SK-N-SH treated with all-trans-retinoic acid at 6 μM for 48 hours (cell line): ENCODE data around the gene BRME1.
A peak's percentile ranks its signal among the peaks of the same experiment; 100 is the strongest.

ENCODE experiments used
- ATAC-seq: fragments of 200-7000 bp; cut with Tn5 transposase; 3 replicates; pipeline ENCODE4 v1.9.1; 2020; ENCODE audit warnings: mild to moderate bottlenecking, moderate library complexity
- ARNTL ChIP-seq: fragments of 450-650 bp; formaldehyde crosslinking; IDR thresholded peaks from 2 replicates; pipeline ENCODE4 v1.5.0; 2020; ENCODE audit warnings: low read depth, mild to moderate bottlenecking, moderate library complexity, borderline replicate concordance
- BACH2 ChIP-seq: fragments of 250-450 bp; sonication (Bioruptor Pico); IDR thresholded peaks from 2 replicates; pipeline ENCODE4 v1.9.0; 2021; ENCODE audit warnings: mild to moderate bottlenecking, borderline replicate concordance
- ESRRG ChIP-seq: fragments of 250-450 bp; sonication (Bioruptor Pico); IDR thresholded peaks from 2 replicates; pipeline ENCODE4 v1.6.1; 2021; ENCODE audit warnings: mild to moderate bottlenecking
- ISL1 ChIP-seq: fragments of 250-450 bp; sonication (Bioruptor Pico); IDR thresholded peaks from 2 replicates; pipeline ENCODE4 v2.1.2; 2022; ENCODE audit warnings: mild to moderate bottlenecking, moderate library complexity
- RARB ChIP-seq: fragments of 250-450 bp; sonication (Bioruptor Pico); IDR thresholded peaks from 2 replicates; pipeline ENCODE4 v1.8.0; 2021; ENCODE audit warnings: mild to moderate bottlenecking, moderate library complexity
- ZC3H10 ChIP-seq: fragments of 250-450 bp; sonication (Bioruptor Pico); IDR thresholded peaks from 2 replicates; pipeline ENCODE4 v1.5.1; 2021; ENCODE audit warnings: mild to moderate bottlenecking, moderate library complexity
- ZFP3 ChIP-seq: fragments of 250-450 bp; sonication (Bioruptor Pico); IDR thresholded peaks from 2 replicates; pipeline ENCODE4 v1.5.0; 2020; ENCODE audit warnings: mild to moderate bottlenecking, moderate library complexity
- ZFP30 ChIP-seq: fragments of 450-650 bp; formaldehyde crosslinking; IDR thresholded peaks from 2 replicates; pipeline ENCODE4 v1.5.0; 2022; ENCODE audit warnings: mild to moderate bottlenecking, moderate library complexity
- TF ChIP-seq, protein P1 (sequence below): fragments of 250-450 bp; sonication (Bioruptor Pico); IDR thresholded peaks from 2 replicates; pipeline ENCODE4 v1.5.1; 2021; ENCODE audit warnings: mild to moderate bottlenecking, moderate library complexity
- TF ChIP-seq, protein P2 (sequence below): fragments of 250-450 bp; sonication (Bioruptor Pico); IDR thresholded peaks from 2 replicates; pipeline ENCODE4 v1.8.0; 2020; ENCODE audit warnings: mild to moderate bottlenecking, moderate library complexity, borderline replicate concordance
- TF ChIP-seq, protein P3 (sequence below): fragments of 250-450 bp; sonication (Bioruptor Pico); IDR thresholded peaks from 2 replicates; pipeline ENCODE4 v1.5.0; 2020; ENCODE audit warnings: mild to moderate bottlenecking, moderate library complexity
- TF ChIP-seq, protein P4 (sequence below): fragments of 250-450 bp; sonication (Bioruptor Pico); IDR thresholded peaks from 2 replicates; pipeline ENCODE4 v1.8.0; 2021; ENCODE audit warnings: low read depth, mild to moderate bottlenecking, moderate library complexity, borderline replicate concordance
- TF ChIP-seq, protein P5 (sequence below): fragments of 250-450 bp; sonication (Bioruptor Pico); IDR thresholded peaks from 2 replicates; pipeline ENCODE4 v1.5.1; 2020; ENCODE audit warnings: low read depth, mild to moderate bottlenecking, moderate library complexity

The BRME1 gene

DNA sequence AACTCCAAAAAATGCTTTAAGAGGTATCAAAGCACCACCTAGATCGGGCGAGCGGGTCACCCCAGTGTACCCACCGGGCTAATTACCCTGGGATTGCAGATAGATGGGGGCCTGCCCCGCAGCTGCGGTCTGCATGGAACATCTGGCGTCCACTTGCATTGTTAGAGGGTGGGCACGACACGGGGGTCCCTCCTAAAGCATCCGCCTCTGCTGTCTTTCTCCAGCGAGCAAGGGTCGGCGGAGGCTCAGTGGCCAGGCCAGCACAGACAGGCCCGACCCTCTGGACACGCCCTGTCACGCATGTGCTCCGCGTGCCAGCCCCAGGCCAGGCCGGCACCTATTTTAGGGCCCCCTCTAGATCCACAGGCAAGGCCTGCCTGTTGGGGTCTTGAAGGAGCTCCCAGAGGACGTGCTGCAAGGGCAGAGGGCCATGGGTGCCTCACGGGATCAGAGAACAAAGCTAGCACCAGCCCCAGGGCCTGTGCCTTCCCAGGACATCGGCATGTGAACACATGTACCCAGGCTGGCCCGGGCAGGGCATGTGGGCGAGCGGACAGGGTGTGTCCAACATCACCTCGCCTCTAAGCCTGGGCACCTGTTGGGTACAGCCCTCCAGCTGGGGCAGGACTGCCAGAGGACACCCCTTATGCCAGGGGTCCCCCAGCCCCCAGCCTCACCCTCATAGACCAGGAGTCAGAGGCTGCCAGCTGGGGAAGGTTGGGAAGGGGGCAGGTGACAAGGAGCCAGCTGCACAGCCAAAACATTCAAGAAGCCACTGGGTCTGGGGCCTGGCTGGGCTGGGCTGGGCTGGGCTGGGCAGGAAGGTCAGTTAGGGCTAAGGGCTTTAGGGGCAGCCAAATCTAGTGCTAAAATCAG, 64.6 kb downstream of the BRME1 start:
- ATAC-seq = peak; percentile 1
- TF ChIP-seq ARNTL (CRISPR knock-in tag) = peak; percentile 5; the same call in 1 of the 2 replicates
- 0 out of 2 replicates have a peak, but pooled peaks have one; percentile 52 for TF ChIP-seq ZFP3 (CRISPR knock-in tag)
- TF ChIP-seq, protein P1, sequence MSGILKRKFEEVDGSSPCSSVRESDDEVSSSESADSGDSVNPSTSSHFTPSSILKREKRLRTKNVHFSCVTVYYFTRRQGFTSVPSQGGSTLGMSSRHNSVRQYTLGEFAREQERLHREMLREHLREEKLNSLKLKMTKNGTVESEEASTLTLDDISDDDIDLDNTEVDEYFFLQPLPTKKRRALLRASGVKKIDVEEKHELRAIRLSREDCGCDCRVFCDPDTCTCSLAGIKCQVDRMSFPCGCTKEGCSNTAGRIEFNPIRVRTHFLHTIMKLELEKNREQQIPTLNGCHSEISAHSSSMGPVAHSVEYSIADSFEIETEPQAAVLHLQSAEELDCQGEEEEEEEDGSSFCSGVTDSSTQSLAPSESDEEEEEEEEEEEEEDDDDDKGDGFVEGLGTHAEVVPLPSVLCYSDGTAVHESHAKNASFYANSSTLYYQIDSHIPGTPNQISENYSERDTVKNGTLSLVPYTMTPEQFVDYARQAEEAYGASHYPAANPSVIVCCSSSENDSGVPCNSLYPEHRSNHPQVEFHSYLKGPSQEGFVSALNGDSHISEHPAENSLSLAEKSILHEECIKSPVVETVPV (CRISPR knock-in tag) = peak; percentile 22; the same call in 1 of the 2 replicates
- 0 out of 2 replicates have a peak, but pooled peaks have one; percentile 14 for TF ChIP-seq ZC3H10 (CRISPR knock-in tag)
- no peak for TF ChIP-seq ESRRG (CRISPR knock-in tag)
- TF ChIP-seq, protein P2, sequence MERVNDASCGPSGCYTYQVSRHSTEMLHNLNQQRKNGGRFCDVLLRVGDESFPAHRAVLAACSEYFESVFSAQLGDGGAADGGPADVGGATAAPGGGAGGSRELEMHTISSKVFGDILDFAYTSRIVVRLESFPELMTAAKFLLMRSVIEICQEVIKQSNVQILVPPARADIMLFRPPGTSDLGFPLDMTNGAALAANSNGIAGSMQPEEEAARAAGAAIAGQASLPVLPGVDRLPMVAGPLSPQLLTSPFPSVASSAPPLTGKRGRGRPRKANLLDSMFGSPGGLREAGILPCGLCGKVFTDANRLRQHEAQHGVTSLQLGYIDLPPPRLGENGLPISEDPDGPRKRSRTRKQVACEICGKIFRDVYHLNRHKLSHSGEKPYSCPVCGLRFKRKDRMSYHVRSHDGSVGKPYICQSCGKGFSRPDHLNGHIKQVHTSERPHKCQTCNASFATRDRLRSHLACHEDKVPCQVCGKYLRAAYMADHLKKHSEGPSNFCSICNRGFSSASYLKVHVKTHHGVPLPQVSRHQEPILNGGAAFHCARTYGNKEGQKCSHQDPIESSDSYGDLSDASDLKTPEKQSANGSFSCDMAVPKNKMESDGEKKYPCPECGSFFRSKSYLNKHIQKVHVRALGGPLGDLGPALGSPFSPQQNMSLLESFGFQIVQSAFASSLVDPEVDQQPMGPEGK = peak; percentile 39; the same call in 1 of the 2 replicates
- no peak for TF ChIP-seq BACH2
- TF ChIP-seq, protein P3, sequence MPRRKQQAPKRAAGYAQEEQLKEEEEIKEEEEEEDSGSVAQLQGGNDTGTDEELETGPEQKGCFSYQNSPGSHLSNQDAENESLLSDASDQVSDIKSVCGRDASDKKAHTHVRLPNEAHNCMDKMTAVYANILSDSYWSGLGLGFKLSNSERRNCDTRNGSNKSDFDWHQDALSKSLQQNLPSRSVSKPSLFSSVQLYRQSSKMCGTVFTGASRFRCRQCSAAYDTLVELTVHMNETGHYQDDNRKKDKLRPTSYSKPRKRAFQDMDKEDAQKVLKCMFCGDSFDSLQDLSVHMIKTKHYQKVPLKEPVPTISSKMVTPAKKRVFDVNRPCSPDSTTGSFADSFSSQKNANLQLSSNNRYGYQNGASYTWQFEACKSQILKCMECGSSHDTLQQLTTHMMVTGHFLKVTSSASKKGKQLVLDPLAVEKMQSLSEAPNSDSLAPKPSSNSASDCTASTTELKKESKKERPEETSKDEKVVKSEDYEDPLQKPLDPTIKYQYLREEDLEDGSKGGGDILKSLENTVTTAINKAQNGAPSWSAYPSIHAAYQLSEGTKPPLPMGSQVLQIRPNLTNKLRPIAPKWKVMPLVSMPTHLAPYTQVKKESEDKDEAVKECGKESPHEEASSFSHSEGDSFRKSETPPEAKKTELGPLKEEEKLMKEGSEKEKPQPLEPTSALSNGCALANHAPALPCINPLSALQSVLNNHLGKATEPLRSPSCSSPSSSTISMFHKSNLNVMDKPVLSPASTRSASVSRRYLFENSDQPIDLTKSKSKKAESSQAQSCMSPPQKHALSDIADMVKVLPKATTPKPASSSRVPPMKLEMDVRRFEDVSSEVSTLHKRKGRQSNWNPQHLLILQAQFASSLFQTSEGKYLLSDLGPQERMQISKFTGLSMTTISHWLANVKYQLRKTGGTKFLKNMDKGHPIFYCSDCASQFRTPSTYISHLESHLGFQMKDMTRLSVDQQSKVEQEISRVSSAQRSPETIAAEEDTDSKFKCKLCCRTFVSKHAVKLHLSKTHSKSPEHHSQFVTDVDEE (CRISPR knock-in tag) = peak; percentile 17; the same call in 1 of the 2 replicates
- TF ChIP-seq ZFP30 (CRISPR knock-in tag) = peak; percentile 17; the same call in 1 of the 2 replicates
- peak; percentile 7; the same call in 1 of the 2 replicates for TF ChIP-seq RARB (CRISPR knock-in tag)
- TF ChIP-seq, protein P4, sequence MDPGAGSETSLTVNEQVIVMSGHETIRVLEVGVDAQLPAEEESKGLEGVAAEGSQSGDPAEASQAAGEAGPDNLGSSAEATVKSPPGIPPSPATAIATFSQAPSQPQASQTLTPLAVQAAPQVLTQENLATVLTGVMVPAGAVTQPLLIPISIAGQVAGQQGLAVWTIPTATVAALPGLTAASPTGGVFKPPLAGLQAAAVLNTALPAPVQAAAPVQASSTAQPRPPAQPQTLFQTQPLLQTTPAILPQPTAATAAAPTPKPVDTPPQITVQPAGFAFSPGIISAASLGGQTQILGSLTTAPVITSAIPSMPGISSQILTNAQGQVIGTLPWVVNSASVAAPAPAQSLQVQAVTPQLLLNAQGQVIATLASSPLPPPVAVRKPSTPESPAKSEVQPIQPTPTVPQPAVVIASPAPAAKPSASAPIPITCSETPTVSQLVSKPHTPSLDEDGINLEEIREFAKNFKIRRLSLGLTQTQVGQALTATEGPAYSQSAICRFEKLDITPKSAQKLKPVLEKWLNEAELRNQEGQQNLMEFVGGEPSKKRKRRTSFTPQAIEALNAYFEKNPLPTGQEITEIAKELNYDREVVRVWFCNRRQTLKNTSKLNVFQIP (CRISPR knock-in tag) = no peak
- TF ChIP-seq, all 23 proteins: peak for 8

DNA sequence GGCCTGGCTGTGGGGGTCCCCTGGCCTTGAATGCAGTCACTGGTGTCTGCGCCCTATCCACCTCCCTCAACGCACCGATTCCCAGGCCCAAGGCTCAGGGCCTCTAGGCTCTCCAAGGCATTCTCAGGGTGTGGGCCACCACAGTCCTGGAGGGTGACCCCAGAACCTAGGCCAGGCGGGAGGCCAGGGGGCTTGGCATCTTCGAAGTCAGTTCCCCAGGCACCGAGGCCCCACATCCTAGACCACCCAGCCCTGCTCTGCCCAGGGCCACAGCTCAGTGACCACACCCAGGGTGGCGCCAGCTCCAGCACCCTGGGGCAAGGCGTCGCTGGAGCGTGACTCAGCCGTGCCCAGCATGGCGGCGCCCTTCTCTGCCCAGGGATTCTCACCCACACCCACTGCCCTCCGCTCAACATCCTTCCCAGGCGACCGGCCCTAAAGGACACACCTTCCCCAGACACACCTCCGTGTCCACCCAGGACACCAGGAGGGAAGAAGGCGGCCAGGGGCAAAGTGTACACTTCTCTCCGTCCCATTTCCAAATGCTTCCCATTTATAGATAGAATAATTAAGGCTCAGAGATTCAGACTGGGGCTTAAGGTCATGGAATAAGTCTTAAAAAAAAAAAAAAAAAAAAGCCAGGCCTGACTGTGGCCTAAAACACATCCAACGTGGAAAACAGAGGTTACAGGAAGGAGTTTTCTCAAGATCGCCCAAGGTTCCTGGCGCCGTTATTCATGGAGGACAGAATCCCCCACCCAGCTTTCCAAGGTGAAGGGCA, 65.4 kb downstream of the BRME1 start:
- no peak for TF ChIP-seq ISL1 (CRISPR knock-in tag)
- TF ChIP-seq, protein P5, sequence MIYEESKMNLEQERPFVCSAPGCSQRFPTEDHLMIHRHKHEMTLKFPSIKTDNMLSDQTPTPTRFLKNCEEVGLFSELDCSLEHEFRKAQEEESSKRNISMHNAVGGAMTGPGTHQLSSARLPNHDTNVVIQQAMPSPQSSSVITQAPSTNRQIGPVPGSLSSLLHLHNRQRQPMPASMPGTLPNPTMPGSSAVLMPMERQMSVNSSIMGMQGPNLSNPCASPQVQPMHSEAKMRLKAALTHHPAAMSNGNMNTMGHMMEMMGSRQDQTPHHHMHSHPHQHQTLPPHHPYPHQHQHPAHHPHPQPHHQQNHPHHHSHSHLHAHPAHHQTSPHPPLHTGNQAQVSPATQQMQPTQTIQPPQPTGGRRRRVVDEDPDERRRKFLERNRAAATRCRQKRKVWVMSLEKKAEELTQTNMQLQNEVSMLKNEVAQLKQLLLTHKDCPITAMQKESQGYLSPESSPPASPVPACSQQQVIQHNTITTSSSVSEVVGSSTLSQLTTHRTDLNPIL (CRISPR knock-in tag) = 0 out of 2 replicates have a peak, but pooled peaks have one; percentile 3
- TF ChIP-seq, protein P2 = 0 out of 2 replicates have a peak, but pooled peaks have one; percentile 34
- TF ChIP-seq, all 23 proteins: peak for 2
- peak; percentile 13 for ATAC-seq

DNA sequence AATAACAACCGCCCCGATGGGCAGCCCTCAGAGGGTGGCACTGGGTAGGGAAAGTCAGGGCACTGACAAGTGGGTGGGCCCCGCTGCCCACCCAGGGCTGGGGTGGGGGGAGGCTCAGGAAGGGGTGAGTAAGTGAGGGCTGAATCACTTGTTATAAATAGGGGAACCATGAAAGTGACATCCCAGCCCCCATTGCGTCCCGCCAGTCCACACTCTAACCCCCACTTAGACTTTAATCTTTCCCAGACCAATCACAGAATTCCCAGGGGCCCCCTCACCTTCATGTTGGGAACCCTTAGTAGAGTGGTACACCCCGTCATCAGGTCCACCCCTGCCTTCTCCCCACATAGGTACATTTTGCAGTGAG, 66.0 kb downstream of the BRME1 start:
- TF ChIP-seq ZFP3 (CRISPR knock-in tag) = no peak
- TF ChIP-seq, protein P5 (CRISPR knock-in tag) = peak; percentile 10; the same call in 1 of the 2 replicates
- TF ChIP-seq, protein P1 (CRISPR knock-in tag) = 0 out of 2 replicates have a peak, but pooled peaks have one; percentile 5
- TF ChIP-seq, all 23 proteins: peak for 2
- peak; percentile 2 for ATAC-seq
